ENCODE measurements around the gene ZCCHC24.

Gene ZCCHC24

GRCh38 chr10:79383974-79384606, 61.3 kb downstream of the ZCCHC24 start:
- DNase-seq (ENCODE audit: low read depth): no peak

GRCh38 chr10:79382491-79382941, 62.9 kb downstream of the ZCCHC24 start:
- DNase-seq (ENCODE audit: low read depth): no peak

GRCh38 chr10:79381804-79382221, 63.6 kb downstream of the ZCCHC24 start:
- peak; percentile 60 for DNase-seq (ENCODE audit: low read depth)

- DNase-seq (ENCODE audit: low read depth): no peak
Measured at GRCh38 chr10:79380946-79381721, 64.3 kb downstream of the ZCCHC24 start.

- DNase-seq (ENCODE audit: low read depth): peak; percentile 91
Measured at GRCh38 chr10:79380125-79380945, 65.1 kb downstream of the ZCCHC24 start.

- DNase-seq (ENCODE audit: low read depth): peak; percentile 43
Measured at GRCh38 chr10:79379512-79380124, 65.8 kb downstream of the ZCCHC24 start.

GRCh38 chr10:79378647-79379511, 66.5 kb downstream of the ZCCHC24 start:
- no peak for DNase-seq (ENCODE audit: low read depth)

GRCh38 chr10:79378383-79378646, 67.1 kb downstream of the ZCCHC24 start:
- DNase-seq (ENCODE audit: low read depth): no peak

GRCh38 chr10:79377557-79378382, 67.7 kb downstream of the ZCCHC24 start:
- DNase-seq (ENCODE audit: low read depth): no peak

- no peak for DNase-seq (ENCODE audit: low read depth)
Measured at GRCh38 chr10:79376751-79377556, 68.5 kb downstream of the ZCCHC24 start.

GRCh38 chr10:79376078-79376628, 69.3 kb downstream of the ZCCHC24 start:
- DNase-seq (ENCODE audit: low read depth): no peak

GRCh38 chr10:79375321-79376077, 69.9 kb downstream of the ZCCHC24 start:
- DNase-seq (ENCODE audit: low read depth): no peak

GRCh38 chr10:79374312-79375191, 70.9 kb downstream of the ZCCHC24 start:
- DNase-seq (ENCODE audit: low read depth): peak; percentile 57

- no peak for DNase-seq (ENCODE audit: low read depth)
Measured at GRCh38 chr10:79372871-79373270, 72.6 kb downstream of the ZCCHC24 start.

GRCh38 chr10:79367426-79368189, 77.8 kb downstream of the ZCCHC24 start:
- no peak for DNase-seq (ENCODE audit: low read depth)

- no peak for DNase-seq (ENCODE audit: low read depth)
Measured at GRCh38 chr10:79361726-79362397, 83.6 kb downstream of the ZCCHC24 start.

Measured in fibroblast of gingiva (primary cell).